ENCODE data around the gene CNDP2. TPM values are rescaled to one million over a fixed set of nuclear protein-coding genes. Genes with fewer than 3 reads are reported as not detected.
A peak's percentile ranks its signal among the peaks of the same experiment; 100 is the strongest.

CNDP2 gene
- total and polyA plus RNA-seq, 2 of the 13 experiments (the other 11 are each of a cell fraction or from before 2014, with no cell fraction given): 64.7 to 80.8 TPM

DNA sequence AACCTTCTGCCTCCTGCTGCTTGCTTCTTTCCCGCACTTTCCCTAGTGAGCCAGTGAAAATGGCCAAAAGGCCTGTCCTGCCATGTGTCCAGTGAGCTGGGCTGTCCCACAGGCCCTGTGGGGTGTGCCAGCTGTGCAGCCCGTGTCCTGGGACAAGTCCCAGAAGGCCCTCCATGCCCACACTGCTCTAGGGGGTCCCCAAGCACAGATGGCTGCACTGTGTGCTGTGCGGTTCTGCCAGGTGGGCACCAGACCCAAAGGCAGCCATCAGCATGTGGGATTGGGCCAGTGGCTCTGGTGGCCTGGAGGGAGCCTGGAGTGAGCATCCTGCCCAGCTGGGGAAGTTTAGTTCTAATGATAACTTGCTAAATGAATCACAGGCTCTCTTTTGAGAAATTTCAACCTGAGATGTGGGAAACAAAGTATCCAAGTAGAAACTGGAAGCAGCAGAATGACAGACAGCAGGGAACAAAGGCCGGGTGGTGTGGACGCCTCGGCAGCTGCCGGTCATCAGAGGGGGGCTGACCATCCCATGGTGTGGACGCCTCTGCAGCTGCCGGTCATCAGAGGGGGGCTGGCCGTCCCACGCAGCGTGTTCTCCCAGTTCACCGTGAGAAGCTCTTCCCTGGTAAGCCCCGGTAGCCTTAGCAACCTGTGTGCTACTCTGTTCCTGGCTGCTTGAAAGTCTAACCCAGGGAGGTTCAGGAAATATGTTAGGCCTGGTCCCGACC, 9.9 kb upstream of the CNDP2 start (continued):
- no peak for TF ChIP-seq GABPA (IDR thresholded peaks at IDR 0.05; ENCODE audit: low read depth, low read length)
- TF ChIP-seq GABPA (CRISPR knock-in tag; IDR thresholded peaks at IDR 0.05; ENCODE audit: low read depth): no peak
- no peak for TF ChIP-seq KLF9 (CRISPR knock-in tag; IDR thresholded peaks at IDR 0.05; ENCODE audit: low read depth)
- TF ChIP-seq ZNF10 (CRISPR knock-in tag; IDR thresholded peaks at IDR 0.05; ENCODE audit: borderline replicate concordance, low read depth): no peak
- TF ChIP-seq, protein P1, sequence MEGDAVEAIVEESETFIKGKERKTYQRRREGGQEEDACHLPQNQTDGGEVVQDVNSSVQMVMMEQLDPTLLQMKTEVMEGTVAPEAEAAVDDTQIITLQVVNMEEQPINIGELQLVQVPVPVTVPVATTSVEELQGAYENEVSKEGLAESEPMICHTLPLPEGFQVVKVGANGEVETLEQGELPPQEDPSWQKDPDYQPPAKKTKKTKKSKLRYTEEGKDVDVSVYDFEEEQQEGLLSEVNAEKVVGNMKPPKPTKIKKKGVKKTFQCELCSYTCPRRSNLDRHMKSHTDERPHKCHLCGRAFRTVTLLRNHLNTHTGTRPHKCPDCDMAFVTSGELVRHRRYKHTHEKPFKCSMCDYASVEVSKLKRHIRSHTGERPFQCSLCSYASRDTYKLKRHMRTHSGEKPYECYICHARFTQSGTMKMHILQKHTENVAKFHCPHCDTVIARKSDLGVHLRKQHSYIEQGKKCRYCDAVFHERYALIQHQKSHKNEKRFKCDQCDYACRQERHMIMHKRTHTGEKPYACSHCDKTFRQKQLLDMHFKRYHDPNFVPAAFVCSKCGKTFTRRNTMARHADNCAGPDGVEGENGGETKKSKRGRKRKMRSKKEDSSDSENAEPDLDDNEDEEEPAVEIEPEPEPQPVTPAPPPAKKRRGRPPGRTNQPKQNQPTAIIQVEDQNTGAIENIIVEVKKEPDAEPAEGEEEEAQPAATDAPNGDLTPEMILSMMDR (CRISPR knock-in tag; IDR thresholded peaks at IDR 0.05): 0 out of 2 replicates have a peak, but pooled peaks have one; percentile 3
- TF ChIP-seq, protein P2, sequence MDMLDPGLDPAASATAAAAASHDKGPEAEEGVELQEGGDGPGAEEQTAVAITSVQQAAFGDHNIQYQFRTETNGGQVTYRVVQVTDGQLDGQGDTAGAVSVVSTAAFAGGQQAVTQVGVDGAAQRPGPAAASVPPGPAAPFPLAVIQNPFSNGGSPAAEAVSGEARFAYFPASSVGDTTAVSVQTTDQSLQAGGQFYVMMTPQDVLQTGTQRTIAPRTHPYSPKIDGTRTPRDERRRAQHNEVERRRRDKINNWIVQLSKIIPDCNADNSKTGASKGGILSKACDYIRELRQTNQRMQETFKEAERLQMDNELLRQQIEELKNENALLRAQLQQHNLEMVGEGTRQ (IDR thresholded peaks at IDR 0.05; ENCODE audit: low read depth, low read length): no peak
- TF ChIP-seq, protein P2 (CRISPR knock-in tag; IDR thresholded peaks at IDR 0.05; ENCODE audit: borderline replicate concordance): no peak
- TF ChIP-seq SALL1 (CRISPR knock-in tag; IDR thresholded peaks at IDR 0.05): peak; percentile 26; the same call in 1 of the 2 replicates

GRCh38 chr18:74488354-74488753, 7.8 kb upstream of the CNDP2 start:
- ChIA-PET CTCF (ENCODE audit: low intra/inter-chr PET ratio, low total read pairs) (no interaction called here), POLR2A (no interaction called here)
- no peaks in the 10 kb centered on the region for H3K36me3 ChIP-seq (replicated peaks in 1 of 2; ENCODE audit: control insufficient read depth in 1 of 2, insufficient read depth in 2 of 2, low read length in 2 of 2)
- FAIRE-seq (no peak), ATAC-seq (no peak), DNase-seq (ENCODE audit: low spot score) (no peak)
- BruUV-seq (replicated peaks): no TSS peak
- H4K20me1 ChIP-seq (ENCODE audit: insufficient read depth, low read length): no peaks in the 10 kb centered on the region
- 86% methylated on average over 8 of the region's 8 CpGs for WGBS (ENCODE audit: low lambda C conversion rate)
- intact Hi-C loops (cut with micrococcal nuclease; ENCODE audit: unreplicated experiment) (no loop called here), in situ Hi-C loops (cut with HindIII; ENCODE audit: extremely low pct_ligation_motif_present, low pct_unique_long_range_greater_than_20kb) (loop anchor here (5.0 to 25.0 kb wide), 2 partner anchors 121 to 301 kb away; no protein-coding TSS in a partner anchor)
- no peak overlapping the region for H3K27ac ChIP-seq (ENCODE audit: extremely low read length, insufficient read depth, low read length)
- H3K4me3 ChIP-seq (replicated peaks in 1 of 3; ENCODE audit: insufficient read depth in 1 of 3, low read depth in 2 of 3, low read length in 3 of 3): no peak overlapping the region
- peaks cover 11% of the 10 kb centered on the region for H3K9me3 ChIP-seq (ENCODE audit: low read length)
- H3K4me1 ChIP-seq (ENCODE audit: insufficient read depth, low read length): peaks cover 20% of the 10 kb centered on the region
- H3K4me2 ChIP-seq (ENCODE audit: low read depth, low read length): no peak overlapping the region
- H2AFZ ChIP-seq (ENCODE audit: low read length): no peak overlapping the region
- H3K79me2 ChIP-seq (ENCODE audit: insufficient read depth, low read length): no peaks in the 10 kb centered on the region
- no peak overlapping the region for H3K9ac ChIP-seq (ENCODE audit: insufficient read depth, low read depth, low read length)
- H3K27me3 ChIP-seq (ENCODE audit: control insufficient read depth in 1 of 2, insufficient read depth in 2 of 2, low read length in 2 of 2): peaks cover 1 to 2% of the 10 kb centered on the region in 2 experiments; a peak in 2 of 5 replicates
- TF ChIP-seq, protein P3, sequence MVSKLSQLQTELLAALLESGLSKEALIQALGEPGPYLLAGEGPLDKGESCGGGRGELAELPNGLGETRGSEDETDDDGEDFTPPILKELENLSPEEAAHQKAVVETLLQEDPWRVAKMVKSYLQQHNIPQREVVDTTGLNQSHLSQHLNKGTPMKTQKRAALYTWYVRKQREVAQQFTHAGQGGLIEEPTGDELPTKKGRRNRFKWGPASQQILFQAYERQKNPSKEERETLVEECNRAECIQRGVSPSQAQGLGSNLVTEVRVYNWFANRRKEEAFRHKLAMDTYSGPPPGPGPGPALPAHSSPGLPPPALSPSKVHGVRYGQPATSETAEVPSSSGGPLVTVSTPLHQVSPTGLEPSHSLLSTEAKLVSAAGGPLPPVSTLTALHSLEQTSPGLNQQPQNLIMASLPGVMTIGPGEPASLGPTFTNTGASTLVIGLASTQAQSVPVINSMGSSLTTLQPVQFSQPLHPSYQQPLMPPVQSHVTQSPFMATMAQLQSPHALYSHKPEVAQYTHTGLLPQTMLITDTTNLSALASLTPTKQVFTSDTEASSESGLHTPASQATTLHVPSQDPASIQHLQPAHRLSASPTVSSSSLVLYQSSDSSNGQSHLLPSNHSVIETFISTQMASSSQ (IDR thresholded peaks at IDR 0.05; ENCODE audit: low read depth): no peak
- TF ChIP-seq, protein P3 (CRISPR knock-in tag; IDR thresholded peaks at IDR 0.05; ENCODE audit: borderline replicate concordance): no peak
- TF ChIP-seq SNAI1 (CRISPR knock-in tag; IDR thresholded peaks at IDR 0.05; ENCODE audit: borderline replicate concordance) (no peak), NFYB (CRISPR knock-in tag; IDR thresholded peaks at IDR 0.05) (no peak), HNF4A (CRISPR knock-in tag; IDR thresholded peaks at IDR 0.05) (no peak), HOXA3 (CRISPR knock-in tag; IDR thresholded peaks at IDR 0.05) (no peak), POGZ (CRISPR knock-in tag; IDR thresholded peaks at IDR 0.05) (no peak)
- TF ChIP-seq, protein P4, sequence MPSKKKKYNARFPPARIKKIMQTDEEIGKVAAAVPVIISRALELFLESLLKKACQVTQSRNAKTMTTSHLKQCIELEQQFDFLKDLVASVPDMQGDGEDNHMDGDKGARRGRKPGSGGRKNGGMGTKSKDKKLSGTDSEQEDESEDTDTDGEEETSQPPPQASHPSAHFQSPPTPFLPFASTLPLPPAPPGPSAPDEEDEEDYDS (CRISPR knock-in tag; IDR thresholded peaks at IDR 0.05): no peak

Measured in HepG2 (cell line).